ENCODE data around the gene TMX4.

- no peak for TF ChIP-seq ELF1 (IDR thresholded peaks at IDR 0.05; ENCODE audit: borderline replicate concordance, low read depth)
- no peak for TF ChIP-seq REST (IDR thresholded peaks at IDR 0.05; ENCODE audit: low read depth)
- TF ChIP-seq EZH2phosphoT487 (IDR thresholded peaks at IDR 0.05; ENCODE audit: borderline replicate concordance) = no peak
- TF ChIP-seq, protein P1, sequence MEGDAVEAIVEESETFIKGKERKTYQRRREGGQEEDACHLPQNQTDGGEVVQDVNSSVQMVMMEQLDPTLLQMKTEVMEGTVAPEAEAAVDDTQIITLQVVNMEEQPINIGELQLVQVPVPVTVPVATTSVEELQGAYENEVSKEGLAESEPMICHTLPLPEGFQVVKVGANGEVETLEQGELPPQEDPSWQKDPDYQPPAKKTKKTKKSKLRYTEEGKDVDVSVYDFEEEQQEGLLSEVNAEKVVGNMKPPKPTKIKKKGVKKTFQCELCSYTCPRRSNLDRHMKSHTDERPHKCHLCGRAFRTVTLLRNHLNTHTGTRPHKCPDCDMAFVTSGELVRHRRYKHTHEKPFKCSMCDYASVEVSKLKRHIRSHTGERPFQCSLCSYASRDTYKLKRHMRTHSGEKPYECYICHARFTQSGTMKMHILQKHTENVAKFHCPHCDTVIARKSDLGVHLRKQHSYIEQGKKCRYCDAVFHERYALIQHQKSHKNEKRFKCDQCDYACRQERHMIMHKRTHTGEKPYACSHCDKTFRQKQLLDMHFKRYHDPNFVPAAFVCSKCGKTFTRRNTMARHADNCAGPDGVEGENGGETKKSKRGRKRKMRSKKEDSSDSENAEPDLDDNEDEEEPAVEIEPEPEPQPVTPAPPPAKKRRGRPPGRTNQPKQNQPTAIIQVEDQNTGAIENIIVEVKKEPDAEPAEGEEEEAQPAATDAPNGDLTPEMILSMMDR (IDR thresholded peaks at IDR 0.05 in 2 of 3, conservative IDR thresholded peaks at IDR 0.05 in 1 of 3; ENCODE audit: borderline replicate concordance in 1 of 3, insufficient read depth in 1 of 3, low read depth in 2 of 3, low read length in 2 of 3) = no peak
- TF ChIP-seq EZH2 (IDR thresholded peaks at IDR 0.05) = no peak
- TF ChIP-seq POLR2A (IDR thresholded peaks at IDR 0.05; ENCODE audit: borderline replicate concordance, extremely low read depth, insufficient read depth, insufficient read length) = no peak
- TF ChIP-seq YY1 (IDR thresholded peaks at IDR 0.05; ENCODE audit: extremely low read depth, insufficient replicate concordance, low read depth, low read length) = no peak
- TF ChIP-seq, protein P2, sequence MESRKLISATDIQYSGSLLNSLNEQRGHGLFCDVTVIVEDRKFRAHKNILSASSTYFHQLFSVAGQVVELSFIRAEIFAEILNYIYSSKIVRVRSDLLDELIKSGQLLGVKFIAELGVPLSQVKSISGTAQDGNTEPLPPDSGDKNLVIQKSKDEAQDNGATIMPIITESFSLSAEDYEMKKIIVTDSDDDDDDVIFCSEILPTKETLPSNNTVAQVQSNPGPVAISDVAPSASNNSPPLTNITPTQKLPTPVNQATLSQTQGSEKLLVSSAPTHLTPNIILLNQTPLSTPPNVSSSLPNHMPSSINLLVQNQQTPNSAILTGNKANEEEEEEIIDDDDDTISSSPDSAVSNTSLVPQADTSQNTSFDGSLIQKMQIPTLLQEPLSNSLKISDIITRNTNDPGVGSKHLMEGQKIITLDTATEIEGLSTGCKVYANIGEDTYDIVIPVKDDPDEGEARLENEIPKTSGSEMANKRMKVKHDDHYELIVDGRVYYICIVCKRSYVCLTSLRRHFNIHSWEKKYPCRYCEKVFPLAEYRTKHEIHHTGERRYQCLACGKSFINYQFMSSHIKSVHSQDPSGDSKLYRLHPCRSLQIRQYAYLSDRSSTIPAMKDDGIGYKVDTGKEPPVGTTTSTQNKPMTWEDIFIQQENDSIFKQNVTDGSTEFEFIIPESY (IDR thresholded peaks at IDR 0.05; ENCODE audit: extremely low read depth, insufficient replicate concordance, low read length) = no peak
- TF ChIP-seq ATF3 (IDR thresholded peaks at IDR 0.05) = no peak
- TF ChIP-seq JUND (IDR thresholded peaks at IDR 0.05) = no peak
- TF ChIP-seq SP1 (IDR thresholded peaks at IDR 0.05; ENCODE audit: low read depth) = no peak
- TF ChIP-seq POLR2AphosphoS5 (IDR thresholded peaks at IDR 0.05; ENCODE audit: low read depth, low read length) = no peak
- no peak for TF ChIP-seq SIN3A (IDR thresholded peaks at IDR 0.05; ENCODE audit: low read depth)
- TF ChIP-seq, protein P3, sequence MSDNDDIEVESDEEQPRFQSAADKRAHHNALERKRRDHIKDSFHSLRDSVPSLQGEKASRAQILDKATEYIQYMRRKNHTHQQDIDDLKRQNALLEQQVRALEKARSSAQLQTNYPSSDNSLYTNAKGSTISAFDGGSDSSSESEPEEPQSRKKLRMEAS (IDR thresholded peaks at IDR 0.05) = no peak
These were observed 13.8 kb downstream of the TMX4 start for GRCh38 chr20:8005575-8006366.

Measured in HCT116 (cell line).